ENCODE results near the gene SFTPA1. TPM values are rescaled to one million over a fixed set of nuclear protein-coding genes. Genes with fewer than 3 reads are reported as not detected.
"Not testable (repeated sequence)": the region's sequence is repeated elsewhere in the genome, so short reads cannot be mapped to it uniquely, and the experiment has no call there.

Gene SFTPA1
- total RNA-seq, 4 donors from 2014 or later: 3.3 to 11.9 (median 7.1) TPM; not detected in 1

DNA sequence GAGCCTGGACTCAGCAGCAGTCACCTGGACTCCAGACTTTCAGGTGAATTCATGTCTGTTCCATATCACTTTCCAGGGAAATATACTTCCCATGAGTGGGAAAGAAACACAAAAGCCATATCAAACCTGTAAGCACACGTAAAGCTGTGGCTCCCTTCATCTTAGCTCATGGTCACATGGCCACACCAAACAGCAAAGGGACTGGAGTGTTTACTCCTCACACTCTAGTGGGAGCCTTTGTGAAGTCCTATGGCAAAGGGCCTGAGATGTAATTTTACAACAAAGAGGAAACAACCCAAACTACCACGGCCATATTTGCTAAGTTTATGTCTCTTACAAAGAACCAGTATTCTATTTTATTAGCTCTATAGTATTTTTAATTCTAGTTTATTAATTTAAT is 16.3 kb downstream of the SFTPA1 start:
- DNase-seq (ENCODE audit: extremely low spot score): no peak
- TF ChIP-seq CTCF (IDR thresholded peaks at IDR 0.05): no peak
- no peak for TF ChIP-seq POLR2AphosphoS5 (IDR thresholded peaks at IDR 0.05)
- TF ChIP-seq POLR2A (IDR thresholded peaks at IDR 0.05; ENCODE audit: low read depth): no peak
- TF ChIP-seq EP300 (IDR thresholded peaks at IDR 0.05): no peak
- no peaks in the 10 kb centered on the region for H3K36me3 ChIP-seq
- no peak overlapping the region for H3K4me3 ChIP-seq
- H3K9me3 ChIP-seq: peaks cover 0 to 23% (median 7%) of the 10 kb centered on the region in 4 donors
- WGBS: 71% methylated on average over 2 of the region's 2 CpGs
- no peaks in the 10 kb centered on the region for H3K27me3 ChIP-seq
- H3K4me1 ChIP-seq: no peaks in the 10 kb centered on the region
- no peak overlapping the region for H3K27ac ChIP-seq (replicated peaks in 1 of 4)
- intact Hi-C loops (cut with DNase I): no loop called here

DNA sequence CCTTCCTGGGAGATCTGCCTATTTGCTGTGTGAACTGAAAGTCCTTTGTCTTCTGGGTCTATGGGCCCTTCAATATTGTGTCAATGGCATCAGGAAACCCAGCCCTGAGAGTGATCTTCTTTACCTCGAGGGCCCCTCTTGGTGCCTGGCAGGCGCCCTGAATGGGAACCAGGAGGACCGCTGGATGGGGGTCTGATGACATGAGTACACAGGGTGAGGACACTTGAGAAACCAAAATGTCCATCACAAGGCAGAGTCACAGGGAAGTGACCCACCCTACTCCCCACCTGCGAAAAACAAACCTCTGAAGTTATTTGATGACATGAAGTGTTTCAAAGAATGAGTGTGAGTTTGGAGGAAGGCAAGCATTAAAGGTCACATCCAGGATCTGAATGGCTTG is 17.3 kb downstream of the SFTPA1 start:
- H3K4me3 ChIP-seq: no peak overlapping the region
- H3K36me3 ChIP-seq: no peaks in the 10 kb centered on the region
- H3K4me1 ChIP-seq: no peaks in the 10 kb centered on the region
- intact Hi-C loops (cut with DNase I): no loop called here
- H3K27ac ChIP-seq (replicated peaks in 1 of 4): no peak overlapping the region
- no peaks in the 10 kb centered on the region for H3K27me3 ChIP-seq
- WGBS: 94% methylated on average over 3 of the region's 4 CpGs
- no peak for TF ChIP-seq CTCF (IDR thresholded peaks at IDR 0.05)
- TF ChIP-seq POLR2AphosphoS5 (IDR thresholded peaks at IDR 0.05): no peak
- no peak for TF ChIP-seq POLR2A (IDR thresholded peaks at IDR 0.05; ENCODE audit: low read depth)
- no peak for TF ChIP-seq EP300 (IDR thresholded peaks at IDR 0.05)
- H3K9me3 ChIP-seq: peaks cover 0 to 23% (median 7%) of the 10 kb centered on the region in 4 donors
- no peak for DNase-seq (ENCODE audit: extremely low spot score)

- H3K27ac ChIP-seq (replicated peaks in 1 of 4): no peak overlapping the region
- TF ChIP-seq CTCF (IDR thresholded peaks at IDR 0.05) (no peak), EP300 (IDR thresholded peaks at IDR 0.05) (no peak), POLR2AphosphoS5 (IDR thresholded peaks at IDR 0.05) (no peak), POLR2A (IDR thresholded peaks at IDR 0.05; ENCODE audit: low read depth) (no peak)
- no peaks in the 10 kb centered on the region for H3K27me3 ChIP-seq
- H3K9me3 ChIP-seq: peaks cover 0 to 16% (median 7%) of the 10 kb centered on the region in 4 donors
- intact Hi-C loops (cut with DNase I): no loop called here
- no peaks in the 10 kb centered on the region for H3K4me1 ChIP-seq
- WGBS: 86% methylated on average over 9 of the region's 9 CpGs
- no peaks in the 10 kb centered on the region for H3K36me3 ChIP-seq
- no peak overlapping the region for H3K4me3 ChIP-seq
- DNase-seq (ENCODE audit: extremely low spot score): no peak
Observed at GRCh38 chr10:79628988-79629954, 18.5 kb downstream of the SFTPA1 start.

DNA sequence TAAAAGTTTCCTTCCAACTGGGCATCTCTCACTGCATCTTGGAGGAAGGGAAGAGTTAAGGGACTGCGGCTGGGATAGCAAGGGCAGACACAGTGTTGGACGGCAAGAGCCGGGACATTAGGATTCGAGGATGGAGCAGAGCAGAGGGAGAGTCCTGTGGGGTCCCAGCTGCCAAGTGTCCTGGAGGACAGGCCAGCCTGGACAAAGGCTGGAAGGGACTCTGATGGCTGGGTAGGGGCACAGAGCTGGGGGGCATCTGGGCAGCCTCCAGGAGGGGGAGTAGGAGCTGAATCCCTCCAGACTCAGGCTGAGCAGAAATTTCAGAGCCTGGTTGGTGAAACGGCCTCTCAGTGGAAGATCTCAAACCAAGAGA is 19.2 kb downstream of the SFTPA1 start:
- TF ChIP-seq POLR2AphosphoS5 (IDR thresholded peaks at IDR 0.05) (no peak), EP300 (IDR thresholded peaks at IDR 0.05) (no peak), POLR2A (IDR thresholded peaks at IDR 0.05; ENCODE audit: low read depth) (no peak), CTCF (IDR thresholded peaks at IDR 0.05) (no peak)
- no peak overlapping the region for H3K4me3 ChIP-seq
- WGBS: 92% methylated on average over 5 of the region's 5 CpGs
- no peaks in the 10 kb centered on the region for H3K4me1 ChIP-seq
- intact Hi-C loops (cut with DNase I): no loop called here
- no peak overlapping the region for H3K27ac ChIP-seq (replicated peaks in 1 of 4)
- H3K9me3 ChIP-seq: peaks cover 0 to 16% (median 6%) of the 10 kb centered on the region in 4 donors
- no peak for DNase-seq (ENCODE audit: extremely low spot score)
- no peaks in the 10 kb centered on the region for H3K27me3 ChIP-seq
- H3K36me3 ChIP-seq: no peaks in the 10 kb centered on the region

DNA sequence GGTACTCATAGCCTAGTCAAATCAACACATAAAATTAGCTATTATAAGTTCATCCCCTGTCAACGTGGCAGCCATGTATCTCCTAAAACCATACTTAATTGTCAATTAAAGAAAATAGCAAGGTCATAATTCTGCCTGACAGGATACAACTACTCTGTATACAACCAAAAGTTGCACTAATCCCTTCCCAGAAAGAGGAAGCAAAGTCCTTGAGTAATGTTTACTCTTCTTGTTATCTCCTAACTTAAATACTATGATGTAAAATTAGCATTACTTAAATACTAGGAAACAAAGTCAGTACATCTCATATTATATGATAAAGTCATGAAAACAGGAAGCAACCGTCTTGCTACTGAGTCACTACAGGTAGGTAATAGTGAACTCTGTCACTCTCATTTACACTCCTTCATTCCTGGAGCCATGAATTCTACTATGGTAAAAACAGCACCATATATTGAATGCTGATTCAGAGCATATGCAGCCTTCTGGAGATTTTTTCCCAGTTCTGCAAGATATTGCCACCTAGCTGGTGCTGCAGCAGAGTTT is 26.0 kb downstream of the SFTPA1 start:
- intact Hi-C loops (cut with DNase I); H3K9me3 ChIP-seq; DNase-seq (ENCODE audit: extremely low spot score); H3K36me3 ChIP-seq; H3K4me1 ChIP-seq; H3K27ac ChIP-seq (replicated peaks in 1 of 4); H3K27me3 ChIP-seq; H3K4me3 ChIP-seq: not testable (repeated sequence)
- WGBS: 93% methylated on average over 2 of the region's 2 CpGs
